ENCODE results near the gene CLP1.
A peak's percentile ranks its signal among the peaks of the same experiment; 100 is the strongest.
"Not testable (repeated sequence)": the region's sequence is repeated elsewhere in the genome, so short reads cannot be mapped to it uniquely, and the experiment has no call there.

The CLP1 gene

GRCh38 chr11:57648801-57649735, 8.5 kb upstream of the CLP1 start:
- Histone ChIP-seq H3K4me3 (ENCODE audit: low read depth in 1 of 2, low read length in 2 of 2) (peak overlapping the region; percentile 52 to 65), H3K9ac (ENCODE audit: low read depth in 1 of 2, low read length in 2 of 2) (peak overlapping the region; percentile 18 to 30), H3K4me1 (ENCODE audit: control insufficient read depth in 1 of 2, insufficient read depth in 2 of 2, low read length in 2 of 2) (peaks cover 8 to 43% of the 10 kb centered on the region in 2 donors), H3K36me3 (ENCODE audit: control insufficient read depth in 1 of 2, insufficient read depth in 2 of 2, low read length in 2 of 2) (no peaks in the 10 kb centered on the region), H3K27ac (ENCODE audit: low read depth, low read length) (no peak overlapping the region), H3K27me3 (ENCODE audit: control insufficient read depth in 1 of 2, insufficient read depth in 2 of 2, low read length in 2 of 2) (peaks cover 48 to 57% of the 10 kb centered on the region in 2 donors), H3K9me3 (ENCODE audit: control insufficient read depth in 1 of 2, low read length in 2 of 2) (no peaks in the 10 kb centered on the region)

- peak within 1 kb of the TSS; percentile 18 to 30 for H3K9ac ChIP-seq (ENCODE audit: low read depth in 1 of 2, low read length in 2 of 2)
- H3K4me3 ChIP-seq (ENCODE audit: low read depth in 1 of 2, low read length in 2 of 2) = peak within 1 kb of the TSS; percentile 52 to 65
- peaks cover 48 to 51% of the 10 kb centered on the region in 2 donors for H3K27me3 ChIP-seq (ENCODE audit: control insufficient read depth in 1 of 2, insufficient read depth in 2 of 2, low read length in 2 of 2)
- H3K27ac ChIP-seq (ENCODE audit: low read depth, low read length) = no peak within 1 kb of the TSS
- H3K9me3 ChIP-seq (ENCODE audit: control insufficient read depth in 1 of 2, low read length in 2 of 2) = no peaks in the 10 kb centered on the region
- H3K36me3 ChIP-seq (ENCODE audit: control insufficient read depth in 1 of 2, insufficient read depth in 2 of 2, low read length in 2 of 2) = no peaks in the 10 kb centered on the region
- peaks cover under 1 to 37% of the 10 kb centered on the region in 2 donors for H3K4me1 ChIP-seq (ENCODE audit: control insufficient read depth in 1 of 2, insufficient read depth in 2 of 2, low read length in 2 of 2)
Measured at GRCh38 chr11:57649826-57650738, 7.5 kb upstream of the CLP1 start, which contains the start of gene YPEL4. TSS of gene YPEL4 (minus strand) at chr11:57649912. CDS start at chr11:57647107, 2,805 bp downstream.

GRCh38 chr11:57650739-57651090, 6.8 kb upstream of the CLP1 start:
- Histone ChIP-seq H3K27me3 (ENCODE audit: control insufficient read depth in 1 of 2, insufficient read depth in 2 of 2, low read length in 2 of 2) (peaks cover 43 to 45% of the 10 kb centered on the region in 2 donors), H3K27ac (ENCODE audit: low read depth, low read length) (no peak overlapping the region), H3K4me3 (ENCODE audit: low read depth in 1 of 2, low read length in 2 of 2) (no peak overlapping the region), H3K9ac (ENCODE audit: low read depth in 1 of 2, low read length in 2 of 2) (no peak overlapping the region), H3K9me3 (ENCODE audit: control insufficient read depth in 1 of 2, low read length in 2 of 2) (no peaks in the 10 kb centered on the region), H3K36me3 (ENCODE audit: control insufficient read depth in 1 of 2, insufficient read depth in 2 of 2, low read length in 2 of 2) (no peaks in the 10 kb centered on the region), H3K4me1 (ENCODE audit: control insufficient read depth in 1 of 2, insufficient read depth in 2 of 2, low read length in 2 of 2) (peaks cover 0 to 31% of the 10 kb centered on the region in 2 donors)

- Histone ChIP-seq H3K36me3 (ENCODE audit: control insufficient read depth in 1 of 2, insufficient read depth in 2 of 2, low read length in 2 of 2) (no peaks in the 10 kb centered on the region), H3K4me3 (ENCODE audit: low read depth in 1 of 2, low read length in 2 of 2) (no peak overlapping the region), H3K9me3 (ENCODE audit: control insufficient read depth in 1 of 2, low read length in 2 of 2) (no peaks in the 10 kb centered on the region), H3K27me3 (ENCODE audit: control insufficient read depth in 1 of 2, insufficient read depth in 2 of 2, low read length in 2 of 2) (peaks cover 36 to 38% of the 10 kb centered on the region in 2 donors), H3K4me1 (ENCODE audit: control insufficient read depth in 1 of 2, insufficient read depth in 2 of 2, low read length in 2 of 2) (peaks cover 0 to 27% of the 10 kb centered on the region in 2 donors), H3K27ac (ENCODE audit: low read depth, low read length) (no peak overlapping the region), H3K9ac (ENCODE audit: low read depth in 1 of 2, low read length in 2 of 2) (no peak overlapping the region)
Measured at GRCh38 chr11:57651408-57651807, 6.2 kb upstream of the CLP1 start.

- H3K4me3 ChIP-seq (ENCODE audit: low read depth in 1 of 2, low read length in 2 of 2); H3K9me3 ChIP-seq (ENCODE audit: control insufficient read depth in 1 of 2, low read length in 2 of 2); H3K36me3 ChIP-seq (ENCODE audit: control insufficient read depth in 1 of 2, insufficient read depth in 2 of 2, low read length in 2 of 2); H3K9ac ChIP-seq (ENCODE audit: low read depth in 1 of 2, low read length in 2 of 2); H3K27ac ChIP-seq (ENCODE audit: low read depth, low read length): not testable (repeated sequence)
- H3K4me1 ChIP-seq (ENCODE audit: control insufficient read depth in 1 of 2, insufficient read depth in 2 of 2, low read length in 2 of 2) = peaks cover 4 to 28% of the 10 kb centered on the region in 2 donors
- peaks cover 28 to 30% of the 10 kb centered on the region in 2 donors for H3K27me3 ChIP-seq (ENCODE audit: control insufficient read depth in 1 of 2, insufficient read depth in 2 of 2, low read length in 2 of 2)
Measured at GRCh38 chr11:57652230-57652629, 5.3 kb upstream of the CLP1 start.

GRCh38 chr11:57652662-57653061, 4.9 kb upstream of the CLP1 start:
- Histone ChIP-seq H3K27me3 (ENCODE audit: control insufficient read depth in 1 of 2, insufficient read depth in 2 of 2, low read length in 2 of 2) (peaks cover 24 to 26% of the 10 kb centered on the region in 2 donors), H3K9ac (ENCODE audit: low read depth in 1 of 2, low read length in 2 of 2) (no peak overlapping the region), H3K9me3 (ENCODE audit: control insufficient read depth in 1 of 2, low read length in 2 of 2) (no peaks in the 10 kb centered on the region), H3K4me3 (ENCODE audit: low read depth in 1 of 2, low read length in 2 of 2) (no peak overlapping the region), H3K36me3 (ENCODE audit: control insufficient read depth in 1 of 2, insufficient read depth in 2 of 2, low read length in 2 of 2) (no peaks in the 10 kb centered on the region), H3K27ac (ENCODE audit: low read depth, low read length) (no peak overlapping the region), H3K4me1 (ENCODE audit: control insufficient read depth in 1 of 2, insufficient read depth in 2 of 2, low read length in 2 of 2) (peaks cover 4 to 27% of the 10 kb centered on the region in 2 donors)

- no peaks in the 10 kb centered on the region for H3K36me3 ChIP-seq (ENCODE audit: control insufficient read depth in 1 of 2, insufficient read depth in 2 of 2, low read length in 2 of 2)
- H3K4me1 ChIP-seq (ENCODE audit: control insufficient read depth in 1 of 2, insufficient read depth in 2 of 2, low read length in 2 of 2) = peaks cover 6 to 28% of the 10 kb centered on the region in 2 donors
- H3K9me3 ChIP-seq (ENCODE audit: control insufficient read depth in 1 of 2, low read length in 2 of 2) = no peaks in the 10 kb centered on the region
- H3K9ac ChIP-seq (ENCODE audit: low read depth in 1 of 2, low read length in 2 of 2) = no peak overlapping the region
- peaks cover 19 to 21% of the 10 kb centered on the region in 2 donors for H3K27me3 ChIP-seq (ENCODE audit: control insufficient read depth in 1 of 2, insufficient read depth in 2 of 2, low read length in 2 of 2)
- no peak overlapping the region for H3K4me3 ChIP-seq (ENCODE audit: low read depth in 1 of 2, low read length in 2 of 2)
- H3K27ac ChIP-seq (ENCODE audit: low read depth, low read length) = no peak overlapping the region
Measured at GRCh38 chr11:57653163-57653562, 4.4 kb upstream of the CLP1 start.

- Histone ChIP-seq H3K9ac (ENCODE audit: low read depth in 1 of 2, low read length in 2 of 2) (peak overlapping the region; percentile 76 to 95), H3K27me3 (ENCODE audit: control insufficient read depth in 1 of 2, insufficient read depth in 2 of 2, low read length in 2 of 2) (no peaks in the 10 kb centered on the region), H3K4me3 (ENCODE audit: low read depth in 1 of 2, low read length in 2 of 2) (peak overlapping the region; percentile 84 to 96), H3K27ac (ENCODE audit: low read depth, low read length) (no peak overlapping the region), H3K36me3 (ENCODE audit: control insufficient read depth in 1 of 2, insufficient read depth in 2 of 2, low read length in 2 of 2) (peaks cover 13 to 23% of the 10 kb centered on the region in 2 donors), H3K9me3 (ENCODE audit: control insufficient read depth in 1 of 2, low read length in 2 of 2) (no peaks in the 10 kb centered on the region), H3K4me1 (ENCODE audit: control insufficient read depth in 1 of 2, insufficient read depth in 2 of 2, low read length in 2 of 2) (peaks cover 8 to 18% of the 10 kb centered on the region in 2 donors)
Measured at GRCh38 chr11:57656885-57657193, 723 bp upstream of the CLP1 start.

- Histone ChIP-seq H3K27me3 (ENCODE audit: control insufficient read depth in 1 of 2, insufficient read depth in 2 of 2, low read length in 2 of 2) (no peaks in the 10 kb centered on the region), H3K36me3 (ENCODE audit: control insufficient read depth in 1 of 2, insufficient read depth in 2 of 2, low read length in 2 of 2) (peaks cover 13 to 31% of the 10 kb centered on the region in 2 donors), H3K9me3 (ENCODE audit: control insufficient read depth in 1 of 2, low read length in 2 of 2) (no peaks in the 10 kb centered on the region), H3K27ac (ENCODE audit: low read depth, low read length) (no peak overlapping the region), H3K4me3 (ENCODE audit: low read depth in 1 of 2, low read length in 2 of 2) (peak overlapping the region; percentile 96), H3K9ac (ENCODE audit: low read depth in 1 of 2, low read length in 2 of 2) (peak overlapping the region; percentile 60 to 71), H3K4me1 (ENCODE audit: control insufficient read depth in 1 of 2, insufficient read depth in 2 of 2, low read length in 2 of 2) (peaks cover 8 to 18% of the 10 kb centered on the region in 2 donors)
Measured at GRCh38 chr11:57658023-57658361, 430 bp downstream of the CLP1 start.

- Histone ChIP-seq H3K9ac (ENCODE audit: low read depth in 1 of 2, low read length in 2 of 2) (no peak overlapping the region), H3K27me3 (ENCODE audit: control insufficient read depth in 1 of 2, insufficient read depth in 2 of 2, low read length in 2 of 2) (no peaks in the 10 kb centered on the region), H3K27ac (ENCODE audit: low read depth, low read length) (no peak overlapping the region), H3K4me1 (ENCODE audit: control insufficient read depth in 1 of 2, insufficient read depth in 2 of 2, low read length in 2 of 2) (peaks cover 8 to 18% of the 10 kb centered on the region in 2 donors), H3K9me3 (ENCODE audit: control insufficient read depth in 1 of 2, low read length in 2 of 2) (no peaks in the 10 kb centered on the region), H3K4me3 (ENCODE audit: low read depth in 1 of 2, low read length in 2 of 2) (no peak overlapping the region), H3K36me3 (ENCODE audit: control insufficient read depth in 1 of 2, insufficient read depth in 2 of 2, low read length in 2 of 2) (peaks cover 13 to 31% of the 10 kb centered on the region in 2 donors)
Measured at GRCh38 chr11:57659669-57660068, 2.1 kb downstream of the CLP1 start.
